ENCODE measurements around the gene NTN1. TPM values are rescaled to one million over a fixed set of nuclear protein-coding genes. Genes with fewer than 3 reads are reported as not detected.

Gene NTN1
- total RNA-seq, 1 experiment from 2014 or later: 0.94 TPM

- no peaks in the 10 kb centered on the region for H3K36me3 Mint-ChIP-seq (ENCODE audit: insufficient read depth, unreplicated experiment)
- no peak for DNase-seq
- H3K9me3 Mint-ChIP-seq (ENCODE audit: low read depth, unreplicated experiment): no peaks in the 10 kb centered on the region
- H3K27ac Mint-ChIP-seq (ENCODE audit: unreplicated experiment): no peak overlapping the region
- no TSS peak for BruUV-seq (replicated peaks)
- intact Hi-C loops (cut with micrococcal nuclease; ENCODE audit: unreplicated experiment): no loop called here
- no peaks in the 10 kb centered on the region for H3K27me3 Mint-ChIP-seq (ENCODE audit: unreplicated experiment)
- H3K4me3 Mint-ChIP-seq (ENCODE audit: low read depth, unreplicated experiment): no peak overlapping the region
- H3K4me1 Mint-ChIP-seq (ENCODE audit: low read depth, unreplicated experiment): no peaks in the 10 kb centered on the region
- CTCF ChIA-PET: interaction anchor here (0.6 kb wide), 1 partner anchor 1427 kb away, joined by 3 read pairs; no protein-coding TSS in a partner anchor
- TF ChIP-seq CTCF (IDR thresholded peaks at IDR 0.05; ENCODE audit: unreplicated experiment): no peak
Observed at GRCh38 chr17:9035249-9035648, 13.9 kb downstream of the NTN1 start.

- H3K4me3 Mint-ChIP-seq (ENCODE audit: low read depth, unreplicated experiment): no peak overlapping the region
- TF ChIP-seq CTCF (IDR thresholded peaks at IDR 0.05; ENCODE audit: unreplicated experiment): no peak
- intact Hi-C loops (cut with micrococcal nuclease; ENCODE audit: unreplicated experiment): no loop called here
- H3K27me3 Mint-ChIP-seq (ENCODE audit: unreplicated experiment): no peaks in the 10 kb centered on the region
- no peak for DNase-seq
- H3K36me3 Mint-ChIP-seq (ENCODE audit: insufficient read depth, unreplicated experiment): no peaks in the 10 kb centered on the region
- H3K27ac Mint-ChIP-seq (ENCODE audit: unreplicated experiment): no peak overlapping the region
- no peaks in the 10 kb centered on the region for H3K9me3 Mint-ChIP-seq (ENCODE audit: low read depth, unreplicated experiment)
- H3K4me1 Mint-ChIP-seq (ENCODE audit: low read depth, unreplicated experiment): no peaks in the 10 kb centered on the region
- CTCF ChIA-PET: no interaction called here
- no TSS peak for BruUV-seq (replicated peaks)
Observed at GRCh38 chr17:9036336-9036735, 15.0 kb downstream of the NTN1 start.

- CTCF ChIA-PET: no interaction called here
- TF ChIP-seq CTCF (IDR thresholded peaks at IDR 0.05; ENCODE audit: unreplicated experiment): no peak
- BruUV-seq (replicated peaks): no TSS peak
- no peaks in the 10 kb centered on the region for H3K36me3 Mint-ChIP-seq (ENCODE audit: insufficient read depth, unreplicated experiment)
- no peak overlapping the region for H3K27ac Mint-ChIP-seq (ENCODE audit: unreplicated experiment)
- DNase-seq: no peak
- H3K4me3 Mint-ChIP-seq (ENCODE audit: low read depth, unreplicated experiment): no peak overlapping the region
- no peaks in the 10 kb centered on the region for H3K27me3 Mint-ChIP-seq (ENCODE audit: unreplicated experiment)
- intact Hi-C loops (cut with micrococcal nuclease; ENCODE audit: unreplicated experiment): no loop called here
- H3K4me1 Mint-ChIP-seq (ENCODE audit: low read depth, unreplicated experiment): no peaks in the 10 kb centered on the region
- H3K9me3 Mint-ChIP-seq (ENCODE audit: low read depth, unreplicated experiment): no peaks in the 10 kb centered on the region
Observed at GRCh38 chr17:9037736-9038135, 16.4 kb downstream of the NTN1 start.

GRCh38 chr17:9038380-9038779 is 17.1 kb downstream of the NTN1 start:
- Mint-ChIP-seq H3K27me3 (ENCODE audit: unreplicated experiment) (no peaks in the 10 kb centered on the region), H3K4me1 (ENCODE audit: low read depth, unreplicated experiment) (no peaks in the 10 kb centered on the region), H3K4me3 (ENCODE audit: low read depth, unreplicated experiment) (no peak overlapping the region), H3K27ac (ENCODE audit: unreplicated experiment) (no peak overlapping the region), H3K9me3 (ENCODE audit: low read depth, unreplicated experiment) (no peaks in the 10 kb centered on the region), H3K36me3 (ENCODE audit: insufficient read depth, unreplicated experiment) (no peaks in the 10 kb centered on the region)
- DNase-seq: no peak
- TF ChIP-seq CTCF (IDR thresholded peaks at IDR 0.05; ENCODE audit: unreplicated experiment): no peak
- CTCF ChIA-PET: no interaction called here
- intact Hi-C loops (cut with micrococcal nuclease; ENCODE audit: unreplicated experiment): no loop called here
- no TSS peak for BruUV-seq (replicated peaks)

Measured in Calu3 (cell line).